ENCODE results near the gene DNAJB6. TPM values are rescaled to one million over a fixed set of nuclear protein-coding genes. Genes with fewer than 3 reads are reported as not detected.

DNAJB6 gene
- total RNA-seq, 2 experiments from 2014 or later, result 56.4 to 65.9 TPM

- Histone ChIP-seq H3K4me2 (ENCODE audit: low read length) (no peak overlapping the region), H3K4me3 (ENCODE audit: low read depth, low read length, poor library complexity, severe bottlenecking) (no peak overlapping the region), H3K36me3 (ENCODE audit: insufficient read depth, low read length) (no peaks in the 10 kb centered on the region), H3K27ac (ENCODE audit: low read depth, low read length, poor library complexity, severe bottlenecking) (no peak overlapping the region), H4K20me1 (ENCODE audit: insufficient read depth, low read length) (no peaks in the 10 kb centered on the region), H3K9me3 (ENCODE audit: low read length) (no peaks in the 10 kb centered on the region), H3K4me1 (ENCODE audit: insufficient read depth, low read length, poor library complexity, severe bottlenecking) (peaks cover 14% of the 10 kb centered on the region), H3K9me2 (ENCODE audit: insufficient read depth, low read length) (no peaks in the 10 kb centered on the region), H3K79me2 (ENCODE audit: insufficient read depth, low read depth, low read length) (no peaks in the 10 kb centered on the region), H2AFZ (ENCODE audit: low read length) (no peak overlapping the region)
- no peak for TF ChIP-seq CTCF (conservative IDR thresholded peaks at IDR 0.05; ENCODE audit: low read length)
- no peak for TF ChIP-seq EZH2phosphoT487 (IDR thresholded peaks at IDR 0.05; ENCODE audit: borderline replicate concordance, low read depth, low read length)
- no TSS peak for BruUV-seq (replicated peaks)
- no peak for DNase-seq (ENCODE audit: low spot score)
- intact Hi-C loops (cut with micrococcal nuclease; ENCODE audit: unreplicated experiment), result no loop called here
- ChIA-PET POLR2A (no interaction called here), CTCF (ENCODE audit: unreplicated experiment) (no interaction called here)
These were observed 37.5 kb upstream of the DNAJB6 start for GRCh38 chr7:157299317-157299612.

GRCh38 chr7:157299613-157300368, 37.0 kb upstream of the DNAJB6 start:
- BruUV-seq (replicated peaks), result no TSS peak
- intact Hi-C loops (cut with micrococcal nuclease; ENCODE audit: unreplicated experiment), result no loop called here
- Histone ChIP-seq H3K9me2 (ENCODE audit: insufficient read depth, low read length) (no peaks in the 10 kb centered on the region), H3K27ac (ENCODE audit: low read depth, low read length, poor library complexity, severe bottlenecking) (no peak overlapping the region), H2AFZ (ENCODE audit: low read length) (no peak overlapping the region), H3K4me1 (ENCODE audit: insufficient read depth, low read length, poor library complexity, severe bottlenecking) (peaks cover 14% of the 10 kb centered on the region), H4K20me1 (ENCODE audit: insufficient read depth, low read length) (no peaks in the 10 kb centered on the region), H3K9me3 (ENCODE audit: low read length) (no peaks in the 10 kb centered on the region), H3K4me2 (ENCODE audit: low read length) (no peak overlapping the region), H3K79me2 (ENCODE audit: insufficient read depth, low read depth, low read length) (no peaks in the 10 kb centered on the region), H3K4me3 (ENCODE audit: low read depth, low read length, poor library complexity, severe bottlenecking) (no peak overlapping the region), H3K36me3 (ENCODE audit: insufficient read depth, low read length) (no peaks in the 10 kb centered on the region)
- POLR2A ChIA-PET, result no interaction called here
- CTCF ChIA-PET (ENCODE audit: unreplicated experiment), result no interaction called here
- DNase-seq (ENCODE audit: low spot score), result no peak
- TF ChIP-seq CTCF (conservative IDR thresholded peaks at IDR 0.05; ENCODE audit: low read length) (peak; percentile 42; the same call in 1 of the 2 replicates), EZH2phosphoT487 (IDR thresholded peaks at IDR 0.05; ENCODE audit: borderline replicate concordance, low read depth, low read length) (no peak)

- Histone ChIP-seq H4K20me1 (ENCODE audit: insufficient read depth, low read length) (no peaks in the 10 kb centered on the region), H2AFZ (ENCODE audit: low read length) (no peak overlapping the region), H3K27ac (ENCODE audit: low read depth, low read length, poor library complexity, severe bottlenecking) (no peak overlapping the region), H3K9me3 (ENCODE audit: low read length) (no peaks in the 10 kb centered on the region), H3K4me1 (ENCODE audit: insufficient read depth, low read length, poor library complexity, severe bottlenecking) (peaks cover 14% of the 10 kb centered on the region), H3K4me2 (ENCODE audit: low read length) (no peak overlapping the region), H3K9me2 (ENCODE audit: insufficient read depth, low read length) (no peaks in the 10 kb centered on the region), H3K4me3 (ENCODE audit: low read depth, low read length, poor library complexity, severe bottlenecking) (no peak overlapping the region), H3K36me3 (ENCODE audit: insufficient read depth, low read length) (no peaks in the 10 kb centered on the region), H3K79me2 (ENCODE audit: insufficient read depth, low read depth, low read length) (no peaks in the 10 kb centered on the region)
- BruUV-seq (replicated peaks), result no TSS peak
- POLR2A ChIA-PET, result no interaction called here
- intact Hi-C loops (cut with micrococcal nuclease; ENCODE audit: unreplicated experiment), result no loop called here
- CTCF ChIA-PET (ENCODE audit: unreplicated experiment), result no interaction called here
- TF ChIP-seq CTCF (conservative IDR thresholded peaks at IDR 0.05; ENCODE audit: low read length) (no peak), EZH2phosphoT487 (IDR thresholded peaks at IDR 0.05; ENCODE audit: borderline replicate concordance, low read depth, low read length) (no peak)
- no peak for DNase-seq (ENCODE audit: low spot score)
These were observed 36.4 kb upstream of the DNAJB6 start for GRCh38 chr7:157300369-157300825.
